GM19468 (cell line): ENCODE results near the gene USO1.
A peak's percentile ranks its signal among the peaks of the same experiment; 100 is the strongest.

Experiments
- ATAC-seq: cut with Tn5 transposase; IDR thresholded peaks from one replicate; pipeline ENCODE4 v1.9.1; 2021; ENCODE audit warnings: mild to moderate bottlenecking, moderate library complexity, moderate number of reproducible peaks; ENCODE audit not compliant: unreplicated experiment; ENCODE audit errors: extremely low read depth

USO1 gene

GRCh38 chr4:75834095-75834771 is 109.9 kb downstream of the USO1 start:
- no peak for ATAC-seq

DNA sequence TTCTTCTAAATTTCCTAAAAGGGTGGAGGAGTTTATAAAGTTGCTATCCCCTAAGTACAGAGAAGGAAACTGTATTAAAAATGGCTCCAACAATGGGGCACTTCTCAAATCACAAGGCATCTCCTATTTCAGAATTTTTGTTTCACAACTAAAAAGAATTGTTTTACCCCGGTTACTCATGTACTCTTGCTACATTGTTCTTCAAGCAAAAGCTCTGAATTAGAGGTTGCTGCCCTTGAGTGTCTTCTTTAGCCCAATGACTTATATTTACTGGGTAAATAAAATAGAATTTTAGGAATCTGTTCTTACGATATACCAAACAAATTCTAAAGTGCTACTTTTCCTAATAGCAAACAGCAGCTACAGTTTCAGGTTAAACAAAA is 110.4 kb downstream of the USO1 start:
- no peak for ATAC-seq

DNA sequence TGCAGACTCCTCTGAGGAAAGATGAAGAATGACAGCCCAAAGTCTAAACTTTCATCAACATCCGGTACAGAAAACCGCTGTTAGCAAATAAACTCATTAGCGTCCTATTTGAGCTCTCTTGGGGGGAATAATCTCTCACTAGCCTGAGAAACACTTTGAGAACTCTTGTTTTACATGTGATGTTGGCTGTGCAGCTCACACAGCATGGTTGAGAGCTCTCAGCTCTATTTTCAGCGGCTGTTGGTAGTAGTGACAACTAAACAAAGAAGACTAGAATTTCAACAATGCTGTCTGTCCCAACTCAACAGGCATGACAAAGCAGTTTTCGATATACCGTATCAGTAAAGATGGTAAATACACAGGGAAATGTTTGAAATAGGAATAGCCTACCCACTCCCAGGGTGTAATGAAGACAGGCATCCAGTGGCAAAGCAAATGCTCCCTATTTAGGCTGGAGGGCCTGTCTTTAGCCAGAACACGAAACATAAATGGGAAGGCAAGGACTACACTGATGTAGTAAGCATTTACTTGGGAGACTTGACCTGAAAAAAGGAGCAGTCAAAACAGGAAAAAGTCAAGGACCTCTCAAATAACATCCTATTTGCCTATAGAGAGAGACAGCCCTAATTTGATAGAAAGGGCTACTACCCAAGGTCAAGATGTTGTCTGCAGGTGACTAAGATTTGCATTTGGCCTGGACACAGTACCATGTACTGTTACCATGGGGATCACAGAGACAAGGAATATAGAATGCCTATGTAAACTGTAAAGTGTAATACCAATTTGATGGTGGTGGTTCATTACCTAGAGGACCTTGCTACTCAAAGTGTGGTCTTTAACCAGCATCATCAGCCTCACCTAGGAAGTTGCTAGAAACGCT is 117.5 kb downstream of the USO1 start:
- no peak for ATAC-seq

DNA sequence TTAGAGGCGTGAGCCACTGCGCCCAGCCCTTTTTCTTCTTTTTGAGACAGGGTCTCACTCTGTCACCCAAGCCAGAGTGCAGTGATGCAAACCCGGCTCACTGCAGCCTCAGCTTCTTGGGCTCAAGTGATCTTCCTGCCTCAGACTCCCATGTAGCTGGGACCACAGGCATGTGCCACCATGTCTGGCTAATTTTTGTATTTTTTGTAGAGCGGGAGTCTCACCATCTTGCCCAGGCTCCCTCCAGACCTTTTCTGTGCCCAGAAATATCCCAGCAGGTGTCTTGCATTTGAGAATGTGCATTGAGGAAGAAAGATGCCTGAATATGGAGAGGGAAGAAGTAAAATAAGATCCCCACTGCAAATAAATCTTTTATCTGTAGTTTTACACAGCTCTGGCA is 119.2 kb downstream of the USO1 start:
- ATAC-seq: no peak

DNA sequence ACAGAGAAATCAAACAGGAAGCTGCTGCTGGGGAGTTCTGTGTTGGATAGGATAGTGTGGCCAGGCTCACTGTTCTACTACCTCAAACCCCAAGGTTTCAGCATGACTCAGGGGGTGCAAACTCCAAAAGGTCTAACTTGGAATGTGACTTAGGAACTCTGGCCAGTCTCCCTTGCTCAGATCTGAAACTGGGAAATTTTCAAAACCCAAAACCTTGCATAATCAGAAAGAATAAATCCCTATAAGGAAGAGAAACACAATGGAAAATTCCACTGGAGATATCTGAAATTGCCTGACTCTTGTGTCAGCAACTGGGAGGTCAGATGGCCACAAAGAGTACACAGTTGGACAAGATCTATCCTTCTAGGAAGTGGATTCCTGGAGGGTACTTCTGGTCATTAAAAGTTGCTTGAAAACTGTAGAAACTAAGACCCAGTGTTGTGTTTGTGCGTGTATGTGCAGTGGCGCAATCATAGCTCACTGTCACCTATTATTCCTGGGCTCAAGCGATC is 119.8 kb downstream of the USO1 start:
- ATAC-seq: no peak

GRCh38 chr4:75845992-75846391 is 121.6 kb downstream of the USO1 start:
- no peak for ATAC-seq

GRCh38 chr4:75848171-75848760 is 123.9 kb downstream of the USO1 start:
- ATAC-seq: peak; percentile 26

DNA sequence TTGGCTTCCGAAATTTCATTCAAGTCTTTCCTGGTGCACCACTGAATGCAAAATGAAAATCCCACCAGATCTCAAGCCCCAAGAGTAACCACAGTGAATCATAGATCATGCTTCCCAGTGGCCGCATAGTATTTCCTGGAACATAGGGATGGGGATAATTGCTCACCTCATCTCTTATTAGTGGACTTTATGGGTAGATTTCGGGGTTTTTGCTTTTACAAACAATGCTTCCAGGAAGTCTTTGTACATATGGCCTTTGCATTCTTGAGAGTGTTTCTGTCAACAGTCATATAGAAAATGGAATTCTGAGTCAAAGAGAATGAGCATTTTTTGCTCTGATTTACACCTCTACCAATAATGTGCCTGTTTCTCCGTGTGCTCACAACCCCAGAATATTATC is 124.5 kb downstream of the USO1 start:
- ATAC-seq: no peak

GRCh38 chr4:75849461-75849860 is 125.1 kb downstream of the USO1 start:
- no peak for ATAC-seq

DNA sequence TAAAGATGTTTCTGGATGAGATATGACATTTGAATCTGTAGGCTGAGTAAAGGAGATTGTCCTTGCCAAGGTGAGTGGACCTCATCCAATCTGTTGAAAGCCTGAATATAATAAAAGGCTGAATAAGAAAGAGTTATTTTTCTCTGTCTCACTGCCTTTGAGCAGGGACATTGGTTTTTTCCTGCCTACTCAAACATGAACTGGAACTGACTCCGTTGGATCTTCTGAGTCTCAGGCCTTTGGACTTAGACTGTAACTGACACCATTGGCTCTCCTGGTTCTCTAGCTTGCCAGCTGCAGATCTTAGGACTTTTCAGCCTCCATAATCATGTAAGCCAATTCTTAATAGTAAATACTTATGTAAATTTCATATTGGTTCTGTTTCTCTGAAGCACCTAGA is 134.3 kb downstream of the USO1 start:
- no peak for ATAC-seq

GRCh38 chr4:75860606-75861005 is 136.2 kb downstream of the USO1 start:
- ATAC-seq: no peak
